Lower leg skin (tissue), 3 donors: Measurements from ENCODE around the gene MCOLN2.

Source experiments
- POLR2A ChIP-seq, 2 donors: fragments of 450-650 bp; IDR thresholded peaks; one replicate each; pipeline ENCODE4 v1.6.1; 2016 to 2017; ENCODE audit warnings: antibody characterized with exemption in 2 of 2, mild to moderate bottlenecking in 1 of 2, moderate library complexity in 1 of 2
- TF ChIP-seq, protein P1 (sequence below), 3 donors: fragments of 450-650 bp; IDR thresholded peaks; one replicate each; pipeline ENCODE4 v1.5.1; 2016; ENCODE audit warnings: antibody characterized with exemption in 3 of 3, mild to moderate bottlenecking in 3 of 3, moderate library complexity in 2 of 3

- TF ChIP-seq, protein P1, sequence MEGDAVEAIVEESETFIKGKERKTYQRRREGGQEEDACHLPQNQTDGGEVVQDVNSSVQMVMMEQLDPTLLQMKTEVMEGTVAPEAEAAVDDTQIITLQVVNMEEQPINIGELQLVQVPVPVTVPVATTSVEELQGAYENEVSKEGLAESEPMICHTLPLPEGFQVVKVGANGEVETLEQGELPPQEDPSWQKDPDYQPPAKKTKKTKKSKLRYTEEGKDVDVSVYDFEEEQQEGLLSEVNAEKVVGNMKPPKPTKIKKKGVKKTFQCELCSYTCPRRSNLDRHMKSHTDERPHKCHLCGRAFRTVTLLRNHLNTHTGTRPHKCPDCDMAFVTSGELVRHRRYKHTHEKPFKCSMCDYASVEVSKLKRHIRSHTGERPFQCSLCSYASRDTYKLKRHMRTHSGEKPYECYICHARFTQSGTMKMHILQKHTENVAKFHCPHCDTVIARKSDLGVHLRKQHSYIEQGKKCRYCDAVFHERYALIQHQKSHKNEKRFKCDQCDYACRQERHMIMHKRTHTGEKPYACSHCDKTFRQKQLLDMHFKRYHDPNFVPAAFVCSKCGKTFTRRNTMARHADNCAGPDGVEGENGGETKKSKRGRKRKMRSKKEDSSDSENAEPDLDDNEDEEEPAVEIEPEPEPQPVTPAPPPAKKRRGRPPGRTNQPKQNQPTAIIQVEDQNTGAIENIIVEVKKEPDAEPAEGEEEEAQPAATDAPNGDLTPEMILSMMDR (IDR thresholded peaks at IDR 0.05) = no peak
- no peak for TF ChIP-seq POLR2A (IDR thresholded peaks at IDR 0.05)
These were observed 109.5 kb downstream of the MCOLN2 start for GRCh38 chr1:84887261-84887934.
